Tibial artery (tissue), 4 donors: ENCODE data around the gene MEN1.
A peak's percentile ranks its signal among the peaks of the same experiment; 100 is the strongest.

ENCODE experiments used
- DNase-seq, 2 donors: peaks; one replicate each; pipeline ENCODE4 v3.0.0-alpha.2; 2019
- H3K27ac ChIP-seq, 2 donors: fragments of 200-600 bp; sonication (generic) in 1 of 2; 1 replicate in 1 of 2; 2 replicates in 1 of 2; pipeline ENCODE4 v1.5.1; 2018 to 2019; ENCODE audit warnings: mild to moderate bottlenecking in 1 of 2
- H3K27me3 ChIP-seq, 2 donors: fragments of 200-600 bp; sonication (generic) in 1 of 2; one replicate each; pipeline versions ENCODE4 v1.5.1 to v1.6.0; 2016 to 2019
- H3K36me3 ChIP-seq, 3 donors: fragments of 200-600 bp; sonication (generic) in 2 of 3; one replicate each; pipeline ENCODE4 v1.5.1; 2016 to 2019; ENCODE audit warnings: mild to moderate bottlenecking in 2 of 3
- H3K4me1 ChIP-seq, 4 donors: fragments of 200-600 bp; sonication (generic) in 2 of 4; 1 replicate in 3 of 4; 2 replicates in 1 of 4; pipeline ENCODE4 v1.5.1; 2016 to 2019
- H3K4me3 ChIP-seq, 2 donors: fragments of 200-600 bp; sonication (generic) in 1 of 2; 1 replicate in 1 of 2; 2 replicates in 1 of 2; pipeline ENCODE4 v1.5.1; 2018 to 2019; ENCODE audit warnings: mild to moderate bottlenecking in 2 of 2
- H3K9me3 ChIP-seq, 3 donors: fragments of 200-600 bp; sonication (generic) in 1 of 3; one replicate each; pipeline ENCODE4 v1.5.1; 2016 to 2019
- CTCF ChIP-seq, 2 experiments: fragments of 200-600 bp in 1 of 2; fragments of 450-650 bp in 1 of 2; IDR thresholded peaks; one replicate each; pipeline ENCODE4 v1.5.1; 2017 to 2019; ENCODE audit warnings: antibody characterized with exemption in 2 of 2, mild to moderate bottlenecking in 1 of 2, moderate library complexity in 1 of 2
- intact Hi-C: fragments of 100-400 bp; cut with DNase I; formaldehyde crosslinking; loops from one replicate; pipeline ENCODE4 v1.15.0; 2023; ENCODE audit warnings: low total_unique reads

Gene MEN1

GRCh38 chr11:64754919-64755662 lies 55.3 kb downstream of the MEN1 start:
- TF ChIP-seq CTCF (IDR thresholded peaks at IDR 0.05) = no peak
- Histone ChIP-seq H3K27ac (no peak overlapping the region), H3K4me3 (no peak overlapping the region), H3K4me1 (peaks cover 4 to 19% (median 16%) of the 10 kb centered on the region in 4 donors), H3K27me3 (no peaks in the 10 kb centered on the region), H3K9me3 (no peaks in the 10 kb centered on the region), H3K36me3 (peaks cover 17 to 56% (median 27%) of the 10 kb centered on the region in 3 donors)
- peak; percentile 13 to 61 for DNase-seq
- intact Hi-C loops = no loop called here

- no peak overlapping the region for H3K27ac ChIP-seq
- peaks cover 18 to 60% (median 27%) of the 10 kb centered on the region in 3 donors for H3K36me3 ChIP-seq
- no peaks in the 10 kb centered on the region for H3K9me3 ChIP-seq
- H3K27me3 ChIP-seq = no peaks in the 10 kb centered on the region
- intact Hi-C loops = no loop called here
- no peak for TF ChIP-seq CTCF (IDR thresholded peaks at IDR 0.05)
- H3K4me3 ChIP-seq = no peak overlapping the region
- peak in 1 of 2 donors; percentile 14 for DNase-seq
- H3K4me1 ChIP-seq = peaks cover 0 to 13% (median 10%) of the 10 kb centered on the region in 4 donors
Observed at GRCh38 chr11:64754124-64754918, 56.0 kb downstream of the MEN1 start.
